Fibroblast of lung (primary cell): ENCODE data around the gene MRS2. TPM values are rescaled to one million over a fixed set of nuclear protein-coding genes. Genes with fewer than 3 reads are reported as not detected.
"Not testable (repeated sequence)": the region's sequence is repeated elsewhere in the genome, so short reads cannot be mapped to it uniquely, and the experiment has no call there.

Experiments
- DNase-seq, 2 donors: peaks; one replicate each; pipeline versions ENCODE4 v3.0.0 to v3.0.0-alpha.2; 2010; ENCODE audit warnings: low read depth in 2 of 2
- H2AFZ ChIP-seq: 2 replicates; pipeline ENCODE4 v1.5.1; 2012; ENCODE audit warnings: low read length, control low read depth, inconsistent platforms
- H3K27ac ChIP-seq: 2 replicates; pipeline ENCODE4 v1.5.1; 2011; ENCODE audit warnings: low read length, control low read depth; ENCODE audit not compliant: insufficient read depth
- H3K27me3 ChIP-seq: 2 replicates; pipeline ENCODE4 v1.5.1; 2011; ENCODE audit warnings: mild to moderate bottlenecking, low read length; ENCODE audit not compliant: control insufficient read depth, insufficient read depth
- H3K36me3 ChIP-seq: 2 replicates; pipeline ENCODE4 v1.5.1; 2011; ENCODE audit warnings: low read length; ENCODE audit not compliant: control insufficient read depth, insufficient read depth
- H3K4me1 ChIP-seq: 2 replicates; pipeline ENCODE4 v1.5.1; 2011; ENCODE audit warnings: low read length; ENCODE audit not compliant: control insufficient read depth, insufficient read depth; ENCODE audit errors: extremely low read depth
- H3K4me2 ChIP-seq: 2 replicates; pipeline ENCODE4 v1.5.1; 2011; ENCODE audit warnings: low read length, control low read depth; ENCODE audit not compliant: insufficient read depth; ENCODE audit errors: extremely low read depth
- H3K4me3 ChIP-seq, 4 experiments: fragments of 200-600 bp in 1 of 4; sonication (generic) in 1 of 4; replicated peaks in 1 of 4; 2 replicates each; pipeline ENCODE4 v1.5.1; 2011 to 2016; ENCODE audit warnings: low read length in 4 of 4, low read depth in 3 of 4, mild to moderate bottlenecking in 3 of 4, control low read depth in 2 of 4, inconsistent platforms in 1 of 4, mixed read lengths in 1 of 4; ENCODE audit not compliant: insufficient read depth in 1 of 4; ENCODE audit errors: control extremely low read depth in 1 of 4
- H3K79me2 ChIP-seq: 2 replicates; pipeline ENCODE4 v1.5.1; 2012; ENCODE audit warnings: mild to moderate bottlenecking, low read length, inconsistent platforms; ENCODE audit not compliant: control insufficient read depth, insufficient read depth
- H3K9ac ChIP-seq: 2 replicates; pipeline ENCODE4 v1.5.1; 2011; ENCODE audit warnings: mild to moderate bottlenecking, low read length, control low read depth; ENCODE audit not compliant: insufficient read depth
- H3K9me3 ChIP-seq: 2 replicates; pipeline ENCODE4 v1.5.1; 2012; ENCODE audit warnings: low read depth, low read length; ENCODE audit not compliant: control insufficient read depth, insufficient read depth
- H4K20me1 ChIP-seq: 2 replicates; pipeline ENCODE4 v1.5.1; 2011; ENCODE audit warnings: low read length; ENCODE audit not compliant: control insufficient read depth, insufficient read depth; ENCODE audit errors: extremely low read depth
- CTCF ChIP-seq, 2 donors: IDR thresholded peaks in 1 of 2; conservative IDR thresholded peaks in 1 of 2; 1 replicate in 1 of 2; 2 replicates in 1 of 2; pipeline ENCODE4 v1.5.1; 2011 to 2012; ENCODE audit warnings: low read length in 2 of 2, control low read depth in 1 of 2, inconsistent platforms in 1 of 2, low read depth in 1 of 2, mild to moderate bottlenecking in 1 of 2
- EZH2 ChIP-seq: IDR thresholded peaks from 2 replicates; pipeline ENCODE4 v1.5.1; 2012; ENCODE audit warnings: low read length, control low read depth, mild to moderate bottlenecking; ENCODE audit errors: missing control alignments
- polyA plus RNA-seq, 2 donors: library from polyadenylated mRNA; depleted of rRNA in 1 of 2; stranded (reverse) in 1 of 2; unstranded in 1 of 2; fragments of >200 nt; gene quantifications; 2 replicates each; pipeline ENCODE4 v1.2.1, GENCODE V29; 2011 to 2012; ENCODE audit warnings: missing spikeins in 1 of 2
- total RNA-seq: library from RNA; depleted of rRNA; stranded (reverse); fragments of >200 nt; gene quantifications from 2 replicates; pipeline ENCODE4 v1.2.1, GENCODE V29; 2014

Gene MRS2
- total and polyA plus RNA-seq, 2 donors (not counting 1 experiment from before 2014, with no cell fraction given), result 12.6 to 19.9 TPM

GRCh38 chr6:24382220-24382540 lies 20.6 kb upstream of the MRS2 start:
- H3K4me2 ChIP-seq, result no peak overlapping the region
- no peak for TF ChIP-seq CTCF (conservative IDR thresholded peaks at IDR 0.05 in 1 of 2, IDR thresholded peaks at IDR 0.05 in 1 of 2; ENCODE audit: low read depth in 1 of 2, low read length in 2 of 2)
- no peak for TF ChIP-seq EZH2

GRCh38 chr6:24382891-24383494 lies 19.7 kb upstream of the MRS2 start:
- H3K36me3 ChIP-seq, H3K4me3 ChIP-seq, H3K79me2 ChIP-seq, DNase-seq, H3K9me3 ChIP-seq, H3K4me2 ChIP-seq, H3K27me3 ChIP-seq, H3K4me1 ChIP-seq, H2AFZ ChIP-seq, H3K27ac ChIP-seq, H4K20me1 ChIP-seq, H3K9ac ChIP-seq: not testable (repeated sequence)

More at GRCh38 chr6:24382220-24382540, 20.6 kb upstream of the MRS2 start:
- Histone ChIP-seq H3K9ac (no peak overlapping the region), H4K20me1 (no peaks in the 10 kb centered on the region), H3K27me3 (no peaks in the 10 kb centered on the region), H3K36me3 (no peaks in the 10 kb centered on the region), H3K4me3 (no peak overlapping the region), H2AFZ (no peak overlapping the region), H3K79me2 (no peaks in the 10 kb centered on the region), H3K4me1 (no peaks in the 10 kb centered on the region), H3K9me3 (no peaks in the 10 kb centered on the region), H3K27ac (no peak overlapping the region)
- DNase-seq, result no peak

GRCh38 chr6:24384369-24385130 lies 18.2 kb upstream of the MRS2 start:
- not testable (repeated sequence) for H2AFZ ChIP-seq, H3K4me2 ChIP-seq, H3K4me3 ChIP-seq, H3K9ac ChIP-seq, H3K4me1 ChIP-seq, DNase-seq, H4K20me1 ChIP-seq, H3K9me3 ChIP-seq, H3K36me3 ChIP-seq, H3K79me2 ChIP-seq, H3K27me3 ChIP-seq, H3K27ac ChIP-seq
